Measurements from ENCODE around the gene GLYATL1B. TPM values are rescaled to one million over a fixed set of nuclear protein-coding genes. Genes with fewer than 3 reads are reported as not detected.
A peak's percentile ranks its signal among the peaks of the same experiment; 100 is the strongest.

The GLYATL1B gene
- total RNA-seq, 1 experiment from 2014 or later: not detected

DNA sequence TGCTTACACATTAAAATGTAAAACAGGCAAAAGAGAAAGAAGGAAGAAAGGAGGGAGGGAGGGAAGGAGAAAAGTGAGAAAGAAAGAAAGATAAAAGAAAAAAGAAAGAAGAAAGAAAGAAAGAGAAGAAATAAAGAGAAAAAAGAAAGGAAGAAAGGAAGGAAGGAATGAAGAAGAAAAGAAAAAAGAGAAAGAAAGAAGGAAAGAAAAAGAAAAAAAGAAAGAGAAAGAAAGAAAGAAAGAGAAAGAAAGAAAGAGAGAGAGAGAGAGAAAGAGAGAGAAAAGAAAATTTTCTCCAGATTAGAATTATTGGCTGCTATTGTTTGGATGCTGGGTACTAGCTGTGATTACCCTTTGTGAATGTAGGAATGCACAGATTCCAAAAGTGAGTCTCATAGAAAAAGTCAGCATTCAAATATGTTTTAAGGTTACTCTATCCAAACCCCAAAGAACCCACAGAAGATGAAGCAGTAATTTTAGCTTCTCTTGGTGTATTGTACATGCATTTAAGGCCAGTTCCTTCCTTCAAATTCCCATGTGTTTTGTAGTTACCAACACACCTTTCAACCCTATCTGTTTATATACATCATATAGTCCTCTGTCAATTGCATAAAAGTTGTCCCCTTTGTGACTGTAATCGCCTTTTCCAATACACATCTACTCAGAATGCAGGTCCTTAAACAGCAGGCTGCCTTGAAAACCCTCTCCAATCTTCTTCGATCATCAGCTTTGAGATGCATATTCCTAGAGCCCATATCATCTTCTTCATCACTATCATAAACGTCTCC lies 55.8 kb downstream of the GLYATL1B start:
- in situ Hi-C loops (cut with HindIII; ENCODE audit: low sequenced_read_pairs): no loop called here
- peak; percentile 25 for DNase-seq (ENCODE audit: low spot score)

DNA sequence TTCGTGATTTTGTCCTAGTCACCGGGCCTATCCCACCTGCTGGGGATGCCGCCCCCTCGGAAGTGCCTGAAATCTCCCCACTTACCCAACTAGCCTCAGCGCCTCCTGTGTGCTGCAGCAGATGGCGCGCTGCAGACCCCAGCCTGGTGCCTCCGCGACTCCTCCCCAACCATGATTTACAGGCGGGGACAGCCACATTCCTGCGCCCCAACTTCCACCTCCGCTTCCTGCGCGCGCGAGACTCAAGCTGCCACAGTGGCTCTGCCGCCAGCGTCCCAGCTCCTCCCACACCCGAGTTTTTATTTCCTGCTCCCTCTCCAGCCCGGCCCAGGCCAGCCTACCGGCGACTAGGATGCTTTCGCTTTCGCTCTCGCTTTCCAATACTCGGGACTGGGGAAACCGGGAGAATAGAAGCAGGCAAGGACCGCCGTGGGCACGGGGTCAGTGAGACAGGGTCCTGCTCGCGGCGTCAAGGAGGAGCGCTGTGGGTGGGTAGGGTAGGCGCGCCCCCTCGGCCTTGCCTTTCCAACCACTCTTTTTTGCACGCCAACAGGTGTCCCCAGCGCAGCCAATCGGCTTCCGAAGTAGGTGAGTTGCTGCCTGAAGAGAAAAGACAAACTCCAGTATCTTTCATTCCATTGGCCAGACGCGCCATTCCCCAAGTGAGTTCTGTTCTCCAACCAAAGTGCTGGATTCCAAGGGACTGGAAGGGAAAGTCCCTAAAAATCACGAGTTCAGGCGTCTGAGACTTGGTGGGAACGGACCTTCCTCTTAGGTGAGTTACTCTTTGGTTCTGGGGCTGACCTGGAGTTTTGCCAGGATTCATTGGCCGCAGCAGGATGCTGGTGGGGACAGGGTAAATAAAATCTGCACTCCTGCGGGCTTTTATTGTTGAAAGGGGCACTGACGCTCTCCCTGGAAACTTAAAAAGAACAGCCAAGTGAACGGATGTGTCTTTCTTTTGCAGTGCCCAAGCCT lies 56.7 kb downstream of the GLYATL1B start, which contains the start of gene FAM111A:
Gene FAM111A (plus strand): TSS at position 327 of the 978 bp plus-strand sequence. CDS start 6,017 bp downstream, outside the sequence.
- peak; percentile 66 for DNase-seq (ENCODE audit: low spot score)
- in situ Hi-C loops (cut with HindIII; ENCODE audit: low sequenced_read_pairs): no loop called here

DNA sequence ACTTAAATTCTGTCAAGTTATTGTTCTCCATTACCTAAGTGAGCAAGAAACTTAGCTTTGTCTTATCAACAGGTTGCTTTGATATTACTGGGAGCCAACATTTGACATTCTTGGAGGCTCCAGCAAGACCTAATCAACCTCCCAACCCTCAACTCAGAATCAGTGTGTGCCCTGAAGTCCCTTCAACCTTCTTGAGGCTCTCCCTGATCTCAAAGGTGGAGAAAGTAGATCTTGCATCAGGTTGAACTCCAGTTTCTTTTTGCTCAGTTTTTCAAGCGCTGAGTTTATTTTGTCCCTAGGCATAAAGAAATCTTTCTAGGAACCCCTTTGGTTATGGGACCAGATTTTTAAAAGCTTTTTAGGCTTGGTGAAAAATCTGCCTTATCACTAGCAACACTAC lies 58.0 kb downstream of the GLYATL1B start:
- DNase-seq (ENCODE audit: low spot score): peak; percentile 4

More for the DNA sequence above, 58.0 kb downstream of the GLYATL1B start:
- in situ Hi-C loops (cut with HindIII; ENCODE audit: low sequenced_read_pairs): no loop called here

Other genes starting within 250 kb of the GLYATL1B start
- gene GLYATL2, start 241.6 kb upstream of the GLYATL1B start, total RNA-seq (2014; rRNA removed; shearing (Covaris generic)): not detected in 2 replicates
- not detected in 2 replicates for gene GLYATL1, start 146.8 kb upstream of the GLYATL1B start, total RNA-seq (2014; rRNA removed; shearing (Covaris generic))
- not detected in 2 replicates for gene FAM111B, start 20.9 kb downstream of the GLYATL1B start, total RNA-seq (2014; rRNA removed; shearing (Covaris generic))
- 2.2 and 4.2 TPM in 2 replicates for gene FAM111A, start 56.5 kb downstream of the GLYATL1B start, total RNA-seq (2014; rRNA removed; shearing (Covaris generic))
- gene DTX4, start 85.8 kb downstream of the GLYATL1B start, total RNA-seq (2014; rRNA removed; shearing (Covaris generic)): 0.55 and 3.7 TPM in 2 replicates
- not detected in 2 replicates for gene MPEG1, start 126.6 kb downstream of the GLYATL1B start, total RNA-seq (2014; rRNA removed; shearing (Covaris generic))

All from G401 (cell line).